Stimulated activated naive CD8-positive, alpha-beta T cell treated with anti-CD3 and anti-CD28 coated beads, Interleukin-15, amount 100 ng/mL, for 72 hours (primary cell): Measurements from ENCODE around the gene STKLD1.
A peak's percentile ranks its signal among the peaks of the same experiment; 100 is the strongest.
"Not testable (repeated sequence)": the region's sequence is repeated elsewhere in the genome, so short reads cannot be mapped to it uniquely, and the experiment has no call there.

ENCODE experiments used
- ATAC-seq: fragments of 150-1000 bp; cut with Tn5 transposase; 2 replicates; pipeline ENCODE4 v1.10.0; 2021; ENCODE audit warnings: mild to moderate bottlenecking, moderate library complexity
- DNase-seq, 2 donors: peaks; one replicate each; pipeline ENCODE4 v3.0.0; 2021 to 2022
- H3K27ac Mint-ChIP-seq, 2 donors: one replicate each; pipeline ENCODE4 v1.8.0; 2022; ENCODE audit warnings: mild to moderate bottlenecking in 2 of 2, mixed read lengths in 2 of 2, moderate library complexity in 2 of 2
- H3K27me3 Mint-ChIP-seq: one replicate; pipeline ENCODE4 v1.8.0; 2022; ENCODE audit warnings: mixed read lengths
- H3K4me1 Mint-ChIP-seq: one replicate; pipeline ENCODE4 v1.8.0; 2022; ENCODE audit warnings: mild to moderate bottlenecking, mixed read lengths
- H3K4me3 Mint-ChIP-seq, 2 donors: one replicate each; pipeline ENCODE4 v1.8.0; 2022; ENCODE audit warnings: mild to moderate bottlenecking in 2 of 2, mixed read lengths in 2 of 2, moderate library complexity in 1 of 2
- H3K9me3 Mint-ChIP-seq, 2 donors: one replicate each; pipeline ENCODE4 v1.8.0; 2022; ENCODE audit warnings: mixed read lengths in 2 of 2

Gene STKLD1

DNA sequence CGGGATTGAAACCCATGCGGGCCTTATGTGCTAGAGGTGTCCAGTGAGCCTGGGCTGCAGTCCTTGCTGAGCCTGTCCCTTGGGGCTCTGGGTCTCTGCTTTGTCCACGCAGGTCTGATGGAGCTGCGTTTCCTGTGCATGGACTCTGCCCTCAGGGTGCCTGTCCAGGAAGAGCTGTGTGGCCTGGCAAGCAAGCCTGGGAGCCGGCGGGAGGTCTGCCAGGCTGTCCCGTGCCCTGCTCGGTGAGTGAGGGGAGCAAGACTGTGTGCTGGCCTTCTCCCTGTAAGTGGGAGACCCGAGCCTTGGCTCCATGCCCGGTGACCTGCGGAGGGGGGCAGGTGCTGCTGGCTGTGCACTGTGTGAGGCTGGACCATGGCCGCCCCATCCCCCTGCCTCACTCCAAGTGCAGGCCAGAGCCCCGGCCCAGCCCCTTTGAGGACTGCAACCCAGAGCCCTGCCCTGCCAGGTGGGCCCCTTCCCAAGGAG, 72.4 kb downstream of the STKLD1 start:
- H3K4me3 Mint-ChIP-seq: no peak overlapping the region
- no peaks in the 10 kb centered on the region for H3K4me1 Mint-ChIP-seq
- H3K27me3 Mint-ChIP-seq: no peaks in the 10 kb centered on the region
- H3K27ac Mint-ChIP-seq: no peak overlapping the region
- DNase-seq (no peak), ATAC-seq (no peak)
- no peaks in the 10 kb centered on the region for H3K9me3 Mint-ChIP-seq

DNA sequence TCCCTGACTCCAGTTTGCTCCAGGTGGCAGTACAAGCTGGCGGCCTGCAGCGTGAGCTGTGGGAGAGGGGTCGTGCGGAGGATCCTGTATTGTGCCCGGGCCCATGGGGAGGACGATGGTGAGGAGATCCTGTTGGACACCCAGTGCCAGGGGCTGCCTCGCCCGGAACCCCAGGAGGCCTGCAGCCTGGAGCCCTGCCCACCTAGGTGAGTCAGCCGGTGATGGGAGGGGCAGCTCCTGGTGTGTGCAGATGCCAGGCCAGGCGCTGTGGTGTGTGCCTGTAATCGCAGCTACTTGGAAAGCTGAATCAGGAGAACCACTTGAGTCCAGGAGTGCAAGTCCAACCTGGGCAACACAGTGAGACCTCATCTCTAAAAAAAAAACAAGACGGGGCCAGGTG, 73.6 kb downstream of the STKLD1 start:
- Mint-ChIP-seq H3K4me1 (no peaks in the 10 kb centered on the region), H3K27me3 (no peaks in the 10 kb centered on the region), H3K4me3 (no peak overlapping the region), H3K27ac (no peak overlapping the region), H3K9me3 (no peaks in the 10 kb centered on the region)
- DNase-seq: no peak
- no peak for ATAC-seq

GRCh38 chr9:133451865-133452264, 75.7 kb downstream of the STKLD1 start:
- DNase-seq, H3K4me3 Mint-ChIP-seq, H3K27me3 Mint-ChIP-seq, H3K4me1 Mint-ChIP-seq, ATAC-seq, H3K9me3 Mint-ChIP-seq: not testable (repeated sequence)
- peak overlapping the region in 1 of 2 donors; percentile 54 for H3K27ac Mint-ChIP-seq

DNA sequence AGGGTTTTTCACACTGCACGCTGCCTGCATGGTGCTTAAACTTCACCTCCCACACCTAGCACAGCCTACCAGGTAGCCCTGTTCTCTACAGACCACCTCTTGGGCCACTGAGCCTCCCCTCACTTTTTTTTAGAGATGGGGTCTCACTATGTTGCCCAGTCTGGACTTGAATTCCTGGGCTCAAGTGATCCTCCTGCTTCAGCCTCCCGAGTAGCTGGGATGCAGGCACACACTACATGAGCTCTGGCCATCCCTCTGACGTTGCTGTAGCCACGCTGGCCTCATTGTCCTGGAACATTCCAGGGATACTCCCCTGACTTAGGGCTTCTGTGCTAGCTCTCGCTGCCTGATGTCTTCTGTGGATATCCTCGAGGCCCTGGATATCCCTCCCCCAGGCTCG, 76.4 kb downstream of the STKLD1 start:
- ATAC-seq: no peak
- H3K9me3 Mint-ChIP-seq: no peaks in the 10 kb centered on the region

GRCh38 chr9:133453651-133454050, 77.5 kb downstream of the STKLD1 start:
- H3K4me3 Mint-ChIP-seq: no peak overlapping the region
- DNase-seq (no peak), ATAC-seq (no peak)
- H3K27ac Mint-ChIP-seq: no peak overlapping the region
- no peaks in the 10 kb centered on the region for H3K9me3 Mint-ChIP-seq
- no peaks in the 10 kb centered on the region for H3K27me3 Mint-ChIP-seq
- no peaks in the 10 kb centered on the region for H3K4me1 Mint-ChIP-seq

More for the DNA sequence above, 76.4 kb downstream of the STKLD1 start:
- DNase-seq: no peak
- Mint-ChIP-seq H3K4me3 (no peak overlapping the region), H3K4me1 (no peaks in the 10 kb centered on the region), H3K27me3 (no peaks in the 10 kb centered on the region), H3K27ac (no peak overlapping the region)

DNA sequence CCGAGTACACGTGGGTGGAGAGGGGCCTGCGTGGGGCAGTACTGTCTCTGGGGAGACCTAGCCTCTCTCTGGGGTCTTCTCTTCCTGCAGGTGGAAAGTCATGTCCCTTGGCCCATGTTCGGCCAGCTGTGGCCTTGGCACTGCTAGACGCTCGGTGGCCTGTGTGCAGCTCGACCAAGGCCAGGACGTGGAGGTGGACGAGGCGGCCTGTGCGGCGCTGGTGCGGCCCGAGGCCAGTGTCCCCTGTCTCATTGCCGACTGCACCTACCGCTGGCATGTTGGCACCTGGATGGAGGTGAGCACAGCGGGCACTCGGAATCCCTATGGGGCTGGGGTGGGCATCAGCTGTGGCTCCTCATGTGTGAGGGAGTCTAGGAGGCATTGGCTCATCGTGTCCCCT, 78.2 kb downstream of the STKLD1 start:
- no peak for DNase-seq
- Mint-ChIP-seq H3K4me1 (peaks cover 3% of the 10 kb centered on the region), H3K9me3 (no peaks in the 10 kb centered on the region), H3K4me3 (no peak overlapping the region), H3K27me3 (no peaks in the 10 kb centered on the region), H3K27ac (no peak overlapping the region)
- no peak for ATAC-seq

GRCh38 chr9:133454943-133455673, 78.9 kb downstream of the STKLD1 start:
- H3K4me3 Mint-ChIP-seq: no peak overlapping the region
- DNase-seq (no peak), ATAC-seq (no peak)
- H3K9me3 Mint-ChIP-seq: no peaks in the 10 kb centered on the region
- no peaks in the 10 kb centered on the region for H3K27me3 Mint-ChIP-seq
- peaks cover 11% of the 10 kb centered on the region for H3K4me1 Mint-ChIP-seq
- H3K27ac Mint-ChIP-seq: no peak overlapping the region
